Measurements from ENCODE around the gene AHCYL2. TPM values are rescaled to one million over a fixed set of nuclear protein-coding genes. Genes with fewer than 3 reads are reported as not detected.

Gene AHCYL2
- total RNA-seq, 4 donors from 2014 or later, result 22.7 to 41.0 (median 35.7) TPM

GRCh38 chr7:129191272-129191671 is 33.6 kb upstream of the AHCYL2 start:
- no peaks in the 10 kb centered on the region for H3K36me3 ChIP-seq
- H3K4me1 ChIP-seq, result peaks cover 4 to 13% of the 10 kb centered on the region in 2 donors
- ATAC-seq (no peak), DNase-seq (no peak)
- no peaks in the 10 kb centered on the region for H3K9me3 ChIP-seq
- intact Hi-C loops (cut with DNase I; ENCODE audit: low total_unique reads), result no loop called here
- H3K27ac ChIP-seq, result no peak overlapping the region
- in situ Hi-C loops (cut with MboI; ENCODE audit: low sequenced_read_pairs in 4 of 4), result no loop called here
- no peak overlapping the region for H3K4me3 ChIP-seq
- no peak for TF ChIP-seq POLR2A (IDR thresholded peaks at IDR 0.05)
- no peak for TF ChIP-seq CTCF (IDR thresholded peaks at IDR 0.05 in 4 of 5, conservative IDR thresholded peaks at IDR 0.05 in 1 of 5)
- H3K27me3 ChIP-seq, result no peaks in the 10 kb centered on the region

- intact Hi-C loops (cut with DNase I; ENCODE audit: low total_unique reads), result no loop called here
- no peaks in the 10 kb centered on the region for H3K36me3 ChIP-seq
- no peak overlapping the region for H3K4me3 ChIP-seq
- in situ Hi-C loops (cut with MboI; ENCODE audit: low sequenced_read_pairs in 4 of 4), result no loop called here
- H3K4me1 ChIP-seq, result peaks cover 4 to 8% of the 10 kb centered on the region in 2 donors
- TF ChIP-seq CTCF (IDR thresholded peaks at IDR 0.05 in 4 of 5, conservative IDR thresholded peaks at IDR 0.05 in 1 of 5), result no peak
- TF ChIP-seq POLR2A (IDR thresholded peaks at IDR 0.05), result no peak
- no peak overlapping the region for H3K27ac ChIP-seq
- no peak for DNase-seq
- no peak for ATAC-seq
- no peaks in the 10 kb centered on the region for H3K9me3 ChIP-seq
- H3K27me3 ChIP-seq, result no peaks in the 10 kb centered on the region
Observed at GRCh38 chr7:129193892-129194291, 30.9 kb upstream of the AHCYL2 start.

GRCh38 chr7:129197771-129198170 is 27.1 kb upstream of the AHCYL2 start:
- Histone ChIP-seq H3K27ac (no peak overlapping the region), H3K36me3 (no peaks in the 10 kb centered on the region), H3K9me3 (no peaks in the 10 kb centered on the region), H3K27me3 (no peaks in the 10 kb centered on the region), H3K4me3 (no peak overlapping the region), H3K4me1 (no peaks in the 10 kb centered on the region)
- intact Hi-C loops (cut with DNase I; ENCODE audit: low total_unique reads) (no loop called here), in situ Hi-C loops (cut with MboI; ENCODE audit: low sequenced_read_pairs in 4 of 4) (no loop called here)
- TF ChIP-seq CTCF (IDR thresholded peaks at IDR 0.05 in 4 of 5, conservative IDR thresholded peaks at IDR 0.05 in 1 of 5), result no peak
- no peak for TF ChIP-seq POLR2A (IDR thresholded peaks at IDR 0.05)
- DNase-seq (no peak), ATAC-seq (no peak)

- Histone ChIP-seq H3K27me3 (no peaks in the 10 kb centered on the region), H3K9me3 (no peaks in the 10 kb centered on the region), H3K27ac (no peak overlapping the region), H3K4me3 (no peak overlapping the region), H3K36me3 (no peaks in the 10 kb centered on the region), H3K4me1 (no peaks in the 10 kb centered on the region)
- intact Hi-C loops (cut with DNase I; ENCODE audit: low total_unique reads), result no loop called here
- no peak for ATAC-seq
- DNase-seq, result no peak
- in situ Hi-C loops (cut with MboI; ENCODE audit: low sequenced_read_pairs in 4 of 4), result no loop called here
- TF ChIP-seq CTCF (IDR thresholded peaks at IDR 0.05 in 4 of 5, conservative IDR thresholded peaks at IDR 0.05 in 1 of 5), result no peak
- no peak for TF ChIP-seq POLR2A (IDR thresholded peaks at IDR 0.05)
Observed at GRCh38 chr7:129199406-129199805, 25.4 kb upstream of the AHCYL2 start.

Measured in gastrocnemius medialis (tissue), 4 donors.